Uterus (tissue), 4 donors: ENCODE data around the gene ADAR. TPM values are rescaled to one million over a fixed set of nuclear protein-coding genes. Genes with fewer than 3 reads are reported as not detected.

Experiments
- DNase-seq, 2 donors: peaks; one replicate each; pipeline ENCODE4 v3.0.0-alpha.2; 2019 to 2020
- H3K27ac ChIP-seq, 2 donors: fragments of 200-600 bp; sonication (generic); 1 replicate in 1 of 2; 2 replicates in 1 of 2; pipeline ENCODE4 v1.5.1; 2016 to 2018
- H3K27me3 ChIP-seq, 2 donors: fragments of 200-600 bp; sonication (generic); one replicate each; pipeline ENCODE4 v1.5.1; 2018 to 2019; ENCODE audit warnings: control low read depth in 1 of 2
- H3K36me3 ChIP-seq, 2 donors: fragments of 200-600 bp; sonication (generic); one replicate each; pipeline ENCODE4 v1.5.1; 2019; ENCODE audit warnings: control low read depth in 1 of 2
- H3K4me1 ChIP-seq, 2 donors: fragments of 200-600 bp; sonication (generic); one replicate each; pipeline ENCODE4 v1.5.1; 2018 to 2019; ENCODE audit warnings: control low read depth in 1 of 2
- H3K4me3 ChIP-seq, 2 donors: fragments of 200-600 bp; sonication (generic); 1 replicate in 1 of 2; 2 replicates in 1 of 2; pipeline ENCODE4 v1.5.1; 2018 to 2019; ENCODE audit warnings: mild to moderate bottlenecking in 1 of 2
- H3K9me3 ChIP-seq, 2 donors: fragments of 200-600 bp; sonication (generic); one replicate each; pipeline ENCODE4 v1.5.1; 2019; ENCODE audit warnings: control low read depth in 1 of 2
- CTCF ChIP-seq, 4 experiments: fragments of 200-600 bp in 2 of 4; fragments of 450-650 bp in 2 of 4; sonication (generic) in 2 of 4; IDR thresholded peaks; one replicate each; pipeline ENCODE4 v1.5.1; 2016 to 2019; ENCODE audit warnings: antibody characterized with exemption in 4 of 4, mild to moderate bottlenecking in 2 of 4, moderate library complexity in 1 of 4
- POLR2A ChIP-seq, 2 donors: fragments of 450-650 bp; IDR thresholded peaks; one replicate each; pipeline ENCODE4 v1.6.1; 2016; ENCODE audit warnings: antibody characterized with exemption in 2 of 2, mild to moderate bottlenecking in 1 of 2, moderate library complexity in 1 of 2
- intact Hi-C: fragments of 100-400 bp; cut with DNase I; formaldehyde crosslinking; loops from one replicate; pipeline ENCODE4 v1.15.1; 2023; ENCODE audit warnings: low total_unique reads
- total RNA-seq, 4 donors: library from RNA; depleted of rRNA in 3 of 4; stranded (reverse); fragments of >200 nt in 3 of 4; gene quantifications; one replicate each; pipeline versions ENCODE4 v1.1.0 to v1.2.4, GENCODE V29; 2014 to 2023
- donor health status: DM: yes; HTN: yes; CAD: no.

ADAR gene
- total RNA-seq, 4 donors from 2014 or later = 50.9 to 212 (median 101) TPM

- intact Hi-C loops = no loop called here
- no peak for DNase-seq
- H3K9me3 ChIP-seq = no peaks in the 10 kb centered on the region
- no peaks in the 10 kb centered on the region for H3K27me3 ChIP-seq
- TF ChIP-seq POLR2A (IDR thresholded peaks at IDR 0.05) (no peak), CTCF (IDR thresholded peaks at IDR 0.05) (no peak)
- H3K4me1 ChIP-seq = peaks cover 0 to 7% of the 10 kb centered on the region in 2 donors
- no peak overlapping the region for H3K4me3 ChIP-seq
- H3K27ac ChIP-seq = no peak overlapping the region
- no peaks in the 10 kb centered on the region for H3K36me3 ChIP-seq
These were observed 7.4 kb upstream of the ADAR start for GRCh38 chr1:154615411-154615810.

GRCh38 chr1:154614901-154615300 is 6.9 kb upstream of the ADAR start:
- H3K9me3 ChIP-seq = no peaks in the 10 kb centered on the region
- peaks cover 0 to 7% of the 10 kb centered on the region in 2 donors for H3K4me1 ChIP-seq
- no peaks in the 10 kb centered on the region for H3K36me3 ChIP-seq
- TF ChIP-seq CTCF (IDR thresholded peaks at IDR 0.05) (no peak), POLR2A (IDR thresholded peaks at IDR 0.05) (no peak)
- intact Hi-C loops = no loop called here
- H3K4me3 ChIP-seq = no peak overlapping the region
- no peak for DNase-seq
- H3K27ac ChIP-seq = no peak overlapping the region
- no peaks in the 10 kb centered on the region for H3K27me3 ChIP-seq

GRCh38 chr1:154614247-154614646 is 6.3 kb upstream of the ADAR start:
- no peak for DNase-seq
- Histone ChIP-seq H3K9me3 (no peaks in the 10 kb centered on the region), H3K4me1 (peaks cover 0 to 7% of the 10 kb centered on the region in 2 donors), H3K27me3 (no peaks in the 10 kb centered on the region), H3K4me3 (no peak overlapping the region), H3K36me3 (no peaks in the 10 kb centered on the region), H3K27ac (no peak overlapping the region)
- intact Hi-C loops = no loop called here
- TF ChIP-seq POLR2A (IDR thresholded peaks at IDR 0.05) = no peak
- TF ChIP-seq CTCF (IDR thresholded peaks at IDR 0.05) = no peak

- intact Hi-C loops = no loop called here
- no peak for DNase-seq
These were observed 3.3 kb upstream of the ADAR start for GRCh38 chr1:154611150-154611862.

More at GRCh38 chr1:154611150-154611862, 3.3 kb upstream of the ADAR start:
- Histone ChIP-seq H3K9me3 (no peaks in the 10 kb centered on the region), H3K27ac (peak overlapping the region in 1 of 2 donors; percentile 2), H3K27me3 (no peaks in the 10 kb centered on the region), H3K4me3 (no peak overlapping the region), H3K36me3 (no peaks in the 10 kb centered on the region), H3K4me1 (peaks cover 0 to 3% of the 10 kb centered on the region in 2 donors)
- TF ChIP-seq POLR2A (IDR thresholded peaks at IDR 0.05) (no peak), CTCF (IDR thresholded peaks at IDR 0.05) (no peak)
